Coronary artery (tissue), 2 donors: Measurements from ENCODE around the gene ULK3.
A peak's percentile ranks its signal among the peaks of the same experiment; 100 is the strongest.

Experiments
- DNase-seq: peaks from one replicate; pipeline ENCODE4 v3.0.0-alpha.2; 2017; ENCODE audit warnings: low spot score
- H3K27ac ChIP-seq, 2 donors: fragments of 200-600 bp; sonication (generic); one replicate each; pipeline ENCODE4 v1.5.1; 2016 to 2019
- H3K4me3 ChIP-seq: fragments of 200-600 bp; sonication (generic); 2 replicates; pipeline ENCODE4 v1.5.1; 2016; ENCODE audit warnings: mild to moderate bottlenecking, moderate library complexity
- CTCF ChIP-seq: fragments of 200-600 bp; sonication (generic); IDR thresholded peaks from one replicate; pipeline ENCODE4 v1.5.1; 2019; ENCODE audit warnings: antibody characterized with exemption

The ULK3 gene

DNA sequence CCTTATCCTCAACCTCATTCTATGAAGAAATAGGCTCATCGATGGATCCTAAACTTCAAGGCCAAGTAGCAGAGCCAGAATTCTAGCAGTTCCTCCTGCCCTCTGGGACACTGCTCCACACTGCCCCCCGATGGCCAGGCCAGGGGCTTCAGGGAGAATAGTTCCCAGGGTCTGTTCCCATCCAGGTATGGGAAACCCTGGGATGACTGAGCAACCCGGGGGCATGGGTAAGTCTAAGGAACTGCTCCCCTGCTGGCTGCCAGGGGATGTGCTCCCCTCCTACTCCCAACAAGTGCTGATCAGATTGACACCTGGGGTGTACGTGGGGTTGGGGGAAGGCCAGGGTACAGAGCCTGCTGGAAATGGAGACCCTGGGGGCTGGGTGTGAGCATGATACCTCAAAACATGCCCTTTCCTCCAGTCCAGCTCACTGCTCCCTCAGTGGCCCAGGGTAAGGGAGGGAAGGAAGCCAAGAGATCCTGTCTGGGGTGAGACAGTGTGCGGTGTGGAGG lies 7.6 kb downstream of the ULK3 start:
- Histone ChIP-seq H3K4me3 (no peak overlapping the region), H3K27ac (no peak overlapping the region)
- DNase-seq: no peak
- TF ChIP-seq CTCF: peak; percentile 38

GRCh38 chr15:74833376-74834107 lies 9.4 kb downstream of the ULK3 start:
- Histone ChIP-seq H3K4me3 (no peak overlapping the region), H3K27ac (no peak overlapping the region)
- no peak for DNase-seq
- no peak for TF ChIP-seq CTCF

DNA sequence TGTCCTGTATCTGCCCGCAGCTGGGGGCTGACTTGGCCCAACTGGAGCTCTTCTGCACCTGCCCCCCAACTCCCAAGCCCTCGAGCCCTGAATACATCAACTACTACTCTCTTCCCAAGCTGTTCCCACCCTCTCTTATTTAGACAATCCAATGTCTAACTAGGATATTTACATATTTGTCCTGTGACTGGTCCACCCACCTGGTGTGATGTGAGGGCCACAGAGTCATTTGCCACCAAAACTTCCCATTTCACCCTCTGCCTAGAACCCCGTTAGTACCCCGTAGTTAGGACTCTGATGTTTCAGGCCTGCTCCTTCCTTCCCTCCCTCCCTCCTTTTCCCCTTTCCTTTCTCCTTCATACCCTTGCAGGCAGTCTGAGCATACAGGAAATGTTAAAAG lies 10.1 kb downstream of the ULK3 start:
- no peak overlapping the region for H3K4me3 ChIP-seq
- no peak overlapping the region for H3K27ac ChIP-seq
- TF ChIP-seq CTCF: no peak
- no peak for DNase-seq

- no peak for TF ChIP-seq CTCF
- Histone ChIP-seq H3K27ac (no peak overlapping the region), H3K4me3 (no peak overlapping the region)
- no peak for DNase-seq
Observed at GRCh38 chr15:74831813-74832495, 11.0 kb downstream of the ULK3 start.

DNA sequence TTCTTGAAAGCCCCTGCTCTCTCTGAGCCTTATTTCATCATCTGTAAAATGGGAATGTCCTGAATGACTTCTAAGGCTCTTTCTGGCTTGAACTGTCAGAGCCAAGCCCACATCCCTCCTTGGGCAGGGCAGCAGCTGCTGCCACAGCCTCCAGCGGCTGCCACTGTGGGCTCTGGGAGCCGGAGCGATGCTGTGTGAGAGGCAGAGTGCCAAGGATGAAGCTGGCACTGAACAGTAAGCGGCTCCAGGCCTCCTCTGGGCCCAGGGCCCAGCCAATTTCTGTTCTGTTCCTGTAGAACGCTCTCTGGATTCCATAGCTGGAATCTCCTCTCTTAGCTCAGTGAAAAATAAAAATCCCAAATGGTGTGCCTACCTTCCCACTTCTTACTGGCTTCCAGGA lies 12.1 kb downstream of the ULK3 start:
- Histone ChIP-seq H3K27ac (no peak overlapping the region), H3K4me3 (no peak overlapping the region)
- no peak for TF ChIP-seq CTCF
- no peak for DNase-seq

GRCh38 chr15:74829991-74830390 lies 13.0 kb downstream of the ULK3 start:
- H3K4me3 ChIP-seq: no peak overlapping the region
- no peak overlapping the region for H3K27ac ChIP-seq
- DNase-seq: no peak
- TF ChIP-seq CTCF: no peak

DNA sequence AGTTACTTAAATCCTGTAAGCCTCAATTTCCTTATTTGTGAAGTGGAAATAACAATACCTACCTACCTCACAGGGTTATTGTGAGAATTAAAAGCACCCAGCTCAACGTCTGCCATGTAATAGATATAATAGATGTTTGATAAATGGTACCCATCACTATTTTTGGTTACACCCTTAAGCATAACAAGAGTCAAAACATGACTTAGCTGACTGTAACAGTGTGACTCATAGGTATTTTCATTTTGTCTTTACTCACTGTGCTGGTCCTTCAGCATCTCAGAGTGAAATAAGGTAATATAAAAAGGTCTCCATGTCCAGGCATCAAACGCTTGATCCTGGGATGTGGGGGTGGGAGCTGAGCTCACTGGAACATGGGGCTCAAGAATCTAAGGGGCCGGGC lies 13.5 kb downstream of the ULK3 start:
- H3K4me3 ChIP-seq: no peak overlapping the region
- no peak overlapping the region for H3K27ac ChIP-seq
- no peak for DNase-seq
- no peak for TF ChIP-seq CTCF
